HCT116 (cell line): ENCODE data around the gene SDF2L1. TPM values are rescaled to one million over a fixed set of nuclear protein-coding genes. Genes with fewer than 3 reads are reported as not detected.

Experiments
- ATAC-seq: fragments of 200-7000 bp; cut with Tn5 transposase; 2 replicates; pipeline ENCODE4 v1.9.1; 2020; ENCODE audit warnings: mild to moderate bottlenecking, moderate library complexity
- BruUV-seq: library from RNA; stranded (reverse); fragments of 400-500 nt; replicated peaks from 2 replicates; lab custom pipeline; 2021; lab: Mats Ljungman, UMichigan
- CTCF ChIA-PET: fragments of 300-600 bp; sonication (Branson Sonifier 250); formaldehyde crosslinking; loops from one replicate; lab custom pipeline; 2021; ENCODE audit warnings: antibody characterized with exemption; lab: Charles Lee
- POLR2A ChIA-PET: fragments of 300-600, 350-600 bp; sonication (Branson Sonifier 250); formaldehyde crosslinking; loops from one replicate; lab custom pipeline; 2021; ENCODE audit warnings: antibody characterized with exemption; lab: Charles Lee
- RAD21 ChIA-PET, 2 experiments: fragments of 300-600 bp; sonication (Branson Sonifier 250); formaldehyde crosslinking; loops; one replicate each; lab custom pipeline; 2023; ENCODE audit warnings: low total read pairs in 2 of 2; ENCODE audit not compliant: uncharacterized antibody in 2 of 2, unreplicated experiment in 2 of 2, low non-redundant PET in 1 of 2; lab: Charles Lee
- DNase-seq: peaks from one replicate; pipeline ENCODE4 v3.0.0-alpha.2; 2010; ENCODE audit warnings: low read depth, low spot score
- H2AFZ ChIP-seq: fragments of 200-600 bp; shearing (Covaris generic), sonication (generic); 2 replicates; pipeline ENCODE4 v1.6.1; 2017; ENCODE audit warnings: low read depth, mixed run types, mixed read lengths, antibody characterized with exemption, low read length; ENCODE audit not compliant: poor library complexity, severe bottlenecking
- H3K27ac ChIP-seq: 2 replicates; pipeline ENCODE4 v1.5.1; 2012; ENCODE audit warnings: low read depth, low read length
- H3K27me3 ChIP-seq: fragments of 200-600 bp; sonication (generic); 2 replicates; pipeline ENCODE4 v1.6.1; 2016; ENCODE audit warnings: mixed run types, low read length, mixed read lengths; ENCODE audit not compliant: insufficient read depth
- H3K36me3 ChIP-seq, 2 experiments: fragments of 200-500 bp in 1 of 2; fragments of 200-600 bp in 1 of 2; sonication (Bioruptor generic) in 1 of 2; sonication (generic) in 1 of 2; 2 replicates each; pipeline versions ENCODE4 v1.5.1 to v1.6.1; 2014 to 2016; ENCODE audit warnings: low read length in 2 of 2, inconsistent platforms in 1 of 2, mixed read lengths in 1 of 2, mixed run types in 1 of 2; ENCODE audit not compliant: insufficient read depth in 2 of 2, control insufficient read depth in 1 of 2
- H3K4me1 ChIP-seq, 2 experiments: fragments of 200-600 bp in 1 of 2; sonication (generic) in 1 of 2; 2 replicates each; pipeline versions ENCODE4 v1.5.1 to v1.6.1; 2012 to 2017; ENCODE audit warnings: low read length in 2 of 2, inconsistent platforms in 1 of 2, mild to moderate bottlenecking in 1 of 2, mixed read lengths in 1 of 2, mixed run types in 1 of 2, moderate library complexity in 1 of 2; ENCODE audit not compliant: insufficient read depth in 2 of 2, control insufficient read depth in 1 of 2
- H3K4me2 ChIP-seq: fragments of 200-600 bp; sonication (generic); 2 replicates; pipeline ENCODE4 v1.6.1; 2017; ENCODE audit warnings: mixed run types, low read length, mixed read lengths
- H3K4me3 ChIP-seq, 2 experiments: fragments of 200-600 bp in 1 of 2; sonication (generic) in 1 of 2; replicated peaks in 1 of 2; 2 replicates each; pipeline ENCODE4 v1.5.1; 2011 to 2016; ENCODE audit warnings: low read length in 2 of 2, control low read depth in 1 of 2, low read depth in 1 of 2, mild to moderate bottlenecking in 1 of 2, mixed read lengths in 1 of 2, mixed run types in 1 of 2
- H3K79me2 ChIP-seq: fragments of 200-600 bp; sonication (generic); 2 replicates; pipeline ENCODE4 v1.6.1; 2017; ENCODE audit warnings: mild to moderate bottlenecking, mixed run types, low read length, moderate library complexity, mixed read lengths; ENCODE audit not compliant: insufficient read depth
- H3K9ac ChIP-seq: fragments of 200-600 bp; sonication (generic); 2 replicates; pipeline ENCODE4 v1.6.1; 2016; ENCODE audit warnings: low read length, mixed read lengths
- H3K9me2 ChIP-seq: fragments of 200-600 bp; sonication (generic), shearing (Covaris generic); 2 replicates; pipeline ENCODE4 v1.6.1; 2017; ENCODE audit warnings: mixed run types, mild to moderate bottlenecking, moderate library complexity; ENCODE audit not compliant: insufficient read depth
- H3K9me3 ChIP-seq, 2 experiments: fragments of 200-500 bp in 1 of 2; fragments of 200-600 bp in 1 of 2; sonication (Bioruptor generic) in 1 of 2; sonication (generic) in 1 of 2; 2 replicates each; pipeline ENCODE4 v1.6.1; 2014 to 2017; ENCODE audit warnings: low read length in 2 of 2, mixed read lengths in 2 of 2, inconsistent platforms in 1 of 2, low read depth in 1 of 2, mild to moderate bottlenecking in 1 of 2, mixed run types in 1 of 2, moderate library complexity in 1 of 2; ENCODE audit not compliant: control insufficient read depth in 1 of 2, insufficient read depth in 1 of 2
- H4K20me1 ChIP-seq: fragments of 200-600 bp; sonication (generic), shearing (Covaris generic); 2 replicates; pipeline ENCODE4 v1.6.1; 2017; ENCODE audit warnings: mixed run types, mild to moderate bottlenecking, moderate library complexity; ENCODE audit not compliant: insufficient read depth
- CBX3 ChIP-seq: IDR thresholded peaks from 2 replicates; pipeline ENCODE4 v1.6.1; 2012; ENCODE audit warnings: low read depth
- CEBPB ChIP-seq: IDR thresholded peaks from 2 replicates; pipeline ENCODE4 v1.6.1; 2012; ENCODE audit warnings: low read depth
- EGR1 ChIP-seq: IDR thresholded peaks from 2 replicates; pipeline ENCODE4 v1.6.1; 2012; ENCODE audit warnings: low read depth
- ELF1 ChIP-seq: IDR thresholded peaks from 2 replicates; pipeline ENCODE4 v1.6.1; 2012; ENCODE audit warnings: low read depth, borderline replicate concordance
- EZH2 ChIP-seq: fragments of 200-600 bp; sonication (generic); IDR thresholded peaks from 2 replicates; pipeline ENCODE4 v1.6.1; 2017; ENCODE audit warnings: antibody characterized with exemption, mixed run types
- EZH2phosphoT487 ChIP-seq: fragments of 200-600 bp; IDR thresholded peaks from 2 replicates; pipeline ENCODE4 v1.6.1; 2018; ENCODE audit warnings: antibody characterized with exemption, borderline replicate concordance
- JUND ChIP-seq: IDR thresholded peaks from 2 replicates; pipeline ENCODE4 v1.6.1; 2012
- RAD21 ChIP-seq: IDR thresholded peaks from 2 replicates; pipeline ENCODE4 v1.6.1; 2012; ENCODE audit warnings: low read depth, mild to moderate bottlenecking
- SP1 ChIP-seq: IDR thresholded peaks from 2 replicates; pipeline ENCODE4 v1.6.1; 2012; ENCODE audit warnings: low read depth
- ZFX ChIP-seq: fragments of 450-650 bp; IDR thresholded peaks from 2 replicates; pipeline ENCODE4 v1.6.1; 2017
- ZNF274 ChIP-seq: fragments of 200-500 bp; sonication (Bioruptor generic); IDR thresholded peaks from 2 replicates; pipeline ENCODE4 v1.6.1; 2014; ENCODE audit warnings: mild to moderate bottlenecking, low read depth, low read length, inconsistent platforms
- intact Hi-C: fragments of 100-400 bp; cut with micrococcal nuclease; formaldehyde crosslinking; loops from 2 replicates; pipeline ENCODE4 v1.10.0; 2022
- total RNA-seq: library from RNA; stranded (reverse); gene quantifications from one replicate; pipeline ENCODE4 v1.2.1, GENCODE V29; 2021; ENCODE audit not compliant: unreplicated experiment
- TF ChIP-seq, protein P1 (sequence below): IDR thresholded peaks from 2 replicates; pipeline ENCODE4 v1.6.1; 2012; ENCODE audit warnings: low read depth
- TF ChIP-seq, protein P2 (sequence below), 3 experiments: fragments of 200-600 bp in 1 of 3; sonication (generic) in 1 of 3; IDR thresholded peaks in 2 of 3; conservative IDR thresholded peaks in 1 of 3; 2 replicates each; pipeline ENCODE4 v1.5.1; 2012 to 2017; ENCODE audit warnings: low read depth in 2 of 3, low read length in 2 of 3, antibody characterized with exemption in 1 of 3, borderline replicate concordance in 1 of 3, control low read depth in 1 of 3, mild to moderate bottlenecking in 1 of 3, mixed read lengths in 1 of 3, mixed run types in 1 of 3, moderate library complexity in 1 of 3; ENCODE audit not compliant: insufficient read depth in 1 of 3

The SDF2L1 gene
- total RNA-seq, 1 experiment from 2014 or later, result 86.2 TPM

DNA sequence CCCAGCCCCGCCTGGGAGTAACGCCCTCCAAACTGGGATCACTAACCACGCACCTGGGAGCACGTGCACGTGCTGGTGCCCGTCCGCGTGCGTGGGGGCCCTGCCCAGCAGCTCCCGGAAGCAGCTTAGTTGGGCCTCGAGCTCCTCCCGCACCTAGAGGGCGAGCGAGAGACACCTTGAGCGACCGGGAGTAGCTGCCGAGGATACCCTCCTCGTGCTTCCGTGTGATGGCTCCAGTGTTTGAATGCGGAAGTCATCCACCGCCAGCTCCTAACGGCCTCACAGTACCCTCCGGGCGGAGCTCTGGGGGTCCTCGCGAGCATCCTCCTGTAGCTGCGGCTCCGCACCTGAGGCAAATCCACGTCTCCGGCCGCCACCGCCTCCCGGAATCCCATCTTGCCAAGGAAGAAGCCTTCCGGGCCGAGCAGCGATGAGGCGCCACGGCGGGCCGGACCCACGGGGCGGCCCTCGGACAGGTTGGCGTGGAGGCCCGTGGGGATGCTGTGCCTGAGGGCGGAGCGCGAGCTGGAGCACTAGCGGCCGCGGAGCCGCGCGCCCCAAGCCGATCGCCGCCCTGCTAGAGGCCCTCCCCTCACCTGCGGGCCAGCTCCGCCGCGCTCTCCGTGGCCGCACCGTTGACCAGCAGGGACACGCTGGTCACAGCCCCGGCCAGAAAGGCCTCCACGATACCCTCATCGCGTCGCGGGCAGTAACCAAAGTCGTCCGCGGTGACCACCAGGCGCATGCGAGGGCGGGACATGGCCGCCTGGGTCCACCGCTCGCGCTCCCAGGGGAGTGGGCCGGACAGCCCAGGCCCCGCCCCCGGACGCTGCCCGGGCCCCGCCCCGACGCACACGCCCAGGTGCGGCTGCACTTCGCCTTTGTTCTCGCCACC, 12.6 kb upstream of the SDF2L1 start, which contains the start of gene YDJC (continued):
- TF ChIP-seq, protein P1, sequence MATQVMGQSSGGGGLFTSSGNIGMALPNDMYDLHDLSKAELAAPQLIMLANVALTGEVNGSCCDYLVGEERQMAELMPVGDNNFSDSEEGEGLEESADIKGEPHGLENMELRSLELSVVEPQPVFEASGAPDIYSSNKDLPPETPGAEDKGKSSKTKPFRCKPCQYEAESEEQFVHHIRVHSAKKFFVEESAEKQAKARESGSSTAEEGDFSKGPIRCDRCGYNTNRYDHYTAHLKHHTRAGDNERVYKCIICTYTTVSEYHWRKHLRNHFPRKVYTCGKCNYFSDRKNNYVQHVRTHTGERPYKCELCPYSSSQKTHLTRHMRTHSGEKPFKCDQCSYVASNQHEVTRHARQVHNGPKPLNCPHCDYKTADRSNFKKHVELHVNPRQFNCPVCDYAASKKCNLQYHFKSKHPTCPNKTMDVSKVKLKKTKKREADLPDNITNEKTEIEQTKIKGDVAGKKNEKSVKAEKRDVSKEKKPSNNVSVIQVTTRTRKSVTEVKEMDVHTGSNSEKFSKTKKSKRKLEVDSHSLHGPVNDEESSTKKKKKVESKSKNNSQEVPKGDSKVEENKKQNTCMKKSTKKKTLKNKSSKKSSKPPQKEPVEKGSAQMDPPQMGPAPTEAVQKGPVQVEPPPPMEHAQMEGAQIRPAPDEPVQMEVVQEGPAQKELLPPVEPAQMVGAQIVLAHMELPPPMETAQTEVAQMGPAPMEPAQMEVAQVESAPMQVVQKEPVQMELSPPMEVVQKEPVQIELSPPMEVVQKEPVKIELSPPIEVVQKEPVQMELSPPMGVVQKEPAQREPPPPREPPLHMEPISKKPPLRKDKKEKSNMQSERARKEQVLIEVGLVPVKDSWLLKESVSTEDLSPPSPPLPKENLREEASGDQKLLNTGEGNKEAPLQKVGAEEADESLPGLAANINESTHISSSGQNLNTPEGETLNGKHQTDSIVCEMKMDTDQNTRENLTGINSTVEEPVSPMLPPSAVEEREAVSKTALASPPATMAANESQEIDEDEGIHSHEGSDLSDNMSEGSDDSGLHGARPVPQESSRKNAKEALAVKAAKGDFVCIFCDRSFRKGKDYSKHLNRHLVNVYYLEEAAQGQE, result no peak
- TF ChIP-seq EZH2 (no peak), CEBPB (no peak), SP1 (peak; percentile 57), EGR1 (peak; percentile 56), RAD21 (no peak)

DNA sequence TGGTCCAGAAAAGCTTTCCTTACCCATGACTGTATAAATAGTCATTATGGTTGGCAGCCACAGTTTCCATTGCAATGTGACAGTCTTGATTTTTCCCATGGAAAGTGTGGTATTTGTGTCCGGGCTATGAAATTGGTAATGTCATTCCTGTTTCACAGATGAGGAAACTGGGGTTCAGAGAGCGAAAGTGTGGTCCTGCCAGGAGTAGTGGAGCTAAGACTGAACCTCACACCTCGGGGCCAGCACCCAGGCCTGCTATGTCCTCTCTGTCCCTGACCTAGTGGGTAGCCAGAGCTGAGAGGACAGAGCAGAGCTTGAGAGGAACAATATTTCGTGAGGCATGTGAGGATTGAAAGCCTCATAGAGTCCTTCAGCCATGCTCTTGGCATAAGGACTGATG, 11.1 kb upstream of the SDF2L1 start:
- TF ChIP-seq CEBPB (no peak), ZNF274 (no peak), ELF1 (no peak), SP1 (no peak), ZFX (no peak), JUND (no peak), EZH2 (no peak), CBX3 (no peak), EZH2phosphoT487 (no peak)
- TF ChIP-seq, protein P2, sequence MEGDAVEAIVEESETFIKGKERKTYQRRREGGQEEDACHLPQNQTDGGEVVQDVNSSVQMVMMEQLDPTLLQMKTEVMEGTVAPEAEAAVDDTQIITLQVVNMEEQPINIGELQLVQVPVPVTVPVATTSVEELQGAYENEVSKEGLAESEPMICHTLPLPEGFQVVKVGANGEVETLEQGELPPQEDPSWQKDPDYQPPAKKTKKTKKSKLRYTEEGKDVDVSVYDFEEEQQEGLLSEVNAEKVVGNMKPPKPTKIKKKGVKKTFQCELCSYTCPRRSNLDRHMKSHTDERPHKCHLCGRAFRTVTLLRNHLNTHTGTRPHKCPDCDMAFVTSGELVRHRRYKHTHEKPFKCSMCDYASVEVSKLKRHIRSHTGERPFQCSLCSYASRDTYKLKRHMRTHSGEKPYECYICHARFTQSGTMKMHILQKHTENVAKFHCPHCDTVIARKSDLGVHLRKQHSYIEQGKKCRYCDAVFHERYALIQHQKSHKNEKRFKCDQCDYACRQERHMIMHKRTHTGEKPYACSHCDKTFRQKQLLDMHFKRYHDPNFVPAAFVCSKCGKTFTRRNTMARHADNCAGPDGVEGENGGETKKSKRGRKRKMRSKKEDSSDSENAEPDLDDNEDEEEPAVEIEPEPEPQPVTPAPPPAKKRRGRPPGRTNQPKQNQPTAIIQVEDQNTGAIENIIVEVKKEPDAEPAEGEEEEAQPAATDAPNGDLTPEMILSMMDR (IDR thresholded peaks at IDR 0.05 in 2 of 3, conservative IDR thresholded peaks at IDR 0.05 in 1 of 3; ENCODE audit: borderline replicate concordance in 1 of 3, insufficient read depth in 1 of 3, low read depth in 2 of 3, low read length in 2 of 3), result no peak
- TF ChIP-seq, all 23 proteins: peak for 0
- Histone ChIP-seq H3K4me1 (peaks cover 9 to 40% of the 10 kb centered on the region in 2 experiments), H3K4me2 (no peak overlapping the region), H3K27me3 (no peaks in the 10 kb centered on the region), H3K4me3 (no peak overlapping the region), H3K27ac (no peak overlapping the region), H3K79me2 (peaks cover 37% of the 10 kb centered on the region), H3K36me3 (peaks cover 0 to 19% of the 10 kb centered on the region in 2 experiments; a peak in 1 of 4 replicates), H3K9ac (no peak overlapping the region), H3K9me3 (no peaks in the 10 kb centered on the region), H4K20me1 (no peaks in the 10 kb centered on the region), H3K9me2 (no peaks in the 10 kb centered on the region), H2AFZ (no peak overlapping the region)
- CTCF ChIA-PET, result interaction anchor here (3.1 to 5.7 kb wide), 2 partner anchors 12 to 15 kb away, joined by 29 to 103 read pairs; partner anchors contain the start of gene SDF2L1
- BruUV-seq, result no TSS peak
- RAD21 ChIA-PET, result no interaction called here
- POLR2A ChIA-PET, result interaction anchor here (2.9 kb wide), 1 partner anchor 11 kb away, joined by 43 read pairs; the partner anchor contains the start of gene SDF2L1
- ATAC-seq (no peak), DNase-seq (no peak)
- intact Hi-C loops, result no loop called here
